CD1c-positive myeloid dendritic cell (primary cell): ENCODE measurements around the gene ZFAND3.
"Not testable (repeated sequence)": the region's sequence is repeated elsewhere in the genome, so short reads cannot be mapped to it uniquely, and the experiment has no call there.

Experiments used
- DNase-seq: peaks from one replicate; pipeline ENCODE4 v3.0.0-alpha.2; 2016; ENCODE audit errors: extremely low spot score

The ZFAND3 gene

DNA sequence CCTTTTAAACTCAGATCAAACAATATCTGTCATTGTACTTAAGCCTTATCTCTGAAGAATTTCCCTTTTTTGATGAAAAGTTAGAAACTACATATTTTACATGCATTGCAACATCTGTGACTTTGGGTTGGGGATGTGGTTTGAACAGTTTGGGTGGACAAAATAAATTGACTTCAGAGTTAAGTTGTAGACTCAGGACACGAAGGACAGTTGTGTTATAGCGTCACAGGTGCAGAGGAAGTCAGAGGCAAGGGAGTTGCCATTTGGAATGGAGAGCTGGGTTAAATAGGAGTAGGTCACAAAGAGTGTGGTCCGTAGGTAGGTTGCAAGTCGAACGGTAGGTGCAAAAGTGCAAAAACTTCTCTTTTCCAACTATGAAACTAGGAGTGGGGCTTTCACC is 46.0 kb downstream of the ZFAND3 start:
- peak; percentile 37 for DNase-seq

DNA sequence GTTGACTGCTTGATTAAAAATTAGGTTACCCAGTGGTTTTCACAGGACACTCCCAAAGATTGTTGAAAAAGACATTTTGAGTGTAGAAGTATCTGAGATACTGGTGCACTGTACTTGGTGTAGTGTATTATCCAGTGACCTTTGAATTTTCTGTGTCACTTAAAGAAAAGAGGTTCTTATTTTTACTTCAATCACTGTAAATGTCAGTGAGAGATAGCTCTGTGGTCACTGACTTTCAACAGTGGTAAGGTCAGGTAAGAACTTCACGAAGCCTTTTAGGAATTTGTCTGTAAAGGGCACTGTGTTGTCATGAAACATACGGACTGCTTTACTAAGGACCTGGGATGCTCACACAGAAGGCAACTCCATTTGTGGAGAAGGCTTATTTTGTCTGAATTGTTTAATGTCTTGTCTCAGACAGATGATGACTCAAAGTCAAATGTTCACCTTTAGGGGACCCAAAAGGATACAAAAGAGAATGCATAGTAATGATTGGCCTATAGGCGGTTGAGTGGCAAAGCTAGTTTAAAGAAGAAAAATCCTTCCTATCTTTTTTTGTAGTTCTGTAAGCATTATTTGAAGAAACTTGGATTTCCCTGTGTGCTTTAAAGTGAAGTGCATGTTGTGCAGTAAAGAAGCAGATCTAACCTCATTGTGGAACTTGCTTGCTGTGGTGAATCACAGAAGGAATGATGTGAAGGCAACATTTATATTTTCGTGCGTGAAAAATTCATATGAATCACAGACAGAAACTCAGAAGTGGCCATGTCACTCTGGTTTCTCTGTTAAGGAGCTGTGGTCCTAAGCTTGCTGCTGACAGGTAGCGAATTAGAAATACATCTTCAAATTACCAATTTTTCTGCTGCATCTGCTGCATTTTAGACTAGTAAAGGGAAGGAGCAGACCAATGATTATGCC is 47.3 kb downstream of the ZFAND3 start:
- peak; percentile 22 for DNase-seq

DNA sequence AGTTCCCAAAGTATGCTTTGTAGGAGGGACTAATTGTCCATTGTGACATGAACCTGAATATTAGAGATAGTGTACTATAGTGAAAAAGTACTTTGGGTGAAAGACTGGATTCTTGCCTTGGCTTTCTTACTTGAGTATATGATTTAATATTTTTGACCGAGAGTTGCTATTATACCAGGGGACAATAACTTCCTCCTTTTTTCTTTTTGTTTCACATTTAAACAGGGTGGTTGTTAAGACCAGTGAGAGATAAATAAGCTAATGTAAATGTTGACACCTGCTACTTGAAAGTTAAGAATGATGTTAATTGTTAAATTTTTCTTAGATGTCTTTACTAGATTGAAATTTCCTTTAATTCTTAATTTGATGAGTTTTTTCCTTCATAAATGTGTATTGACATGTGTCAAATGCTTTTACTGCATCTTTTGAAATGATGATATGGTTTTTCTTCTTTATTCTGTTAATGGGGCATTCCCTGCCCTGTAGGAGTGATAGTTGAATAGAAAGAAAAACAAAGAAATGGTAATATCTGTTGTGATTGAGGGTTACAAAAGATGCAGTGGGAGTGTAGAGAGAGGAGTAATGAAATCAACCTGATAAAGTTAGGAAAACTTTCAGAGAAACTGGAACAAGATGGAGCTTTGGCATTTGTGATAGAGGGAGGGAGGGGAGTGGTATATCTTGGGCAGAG is 48.4 kb downstream of the ZFAND3 start:
- no peak for DNase-seq

DNA sequence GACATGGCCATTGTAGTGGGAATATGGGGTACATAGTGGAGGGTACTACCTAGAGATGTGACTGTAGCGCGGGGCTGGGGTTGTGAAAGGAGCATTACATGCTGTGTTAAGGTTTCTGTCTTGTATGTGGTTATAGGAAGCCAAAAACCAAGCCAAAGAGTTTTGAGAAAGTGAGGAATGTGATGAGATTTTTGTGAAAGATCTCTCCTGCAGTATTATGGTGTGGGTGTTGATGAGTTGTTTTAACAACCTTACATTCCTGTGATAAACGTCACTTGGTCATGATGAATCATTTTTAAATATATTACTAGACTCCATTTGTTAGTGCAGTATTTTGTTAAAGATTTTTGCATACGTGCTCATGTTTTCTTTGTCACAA is 48.9 kb downstream of the ZFAND3 start:
- DNase-seq: no peak

DNA sequence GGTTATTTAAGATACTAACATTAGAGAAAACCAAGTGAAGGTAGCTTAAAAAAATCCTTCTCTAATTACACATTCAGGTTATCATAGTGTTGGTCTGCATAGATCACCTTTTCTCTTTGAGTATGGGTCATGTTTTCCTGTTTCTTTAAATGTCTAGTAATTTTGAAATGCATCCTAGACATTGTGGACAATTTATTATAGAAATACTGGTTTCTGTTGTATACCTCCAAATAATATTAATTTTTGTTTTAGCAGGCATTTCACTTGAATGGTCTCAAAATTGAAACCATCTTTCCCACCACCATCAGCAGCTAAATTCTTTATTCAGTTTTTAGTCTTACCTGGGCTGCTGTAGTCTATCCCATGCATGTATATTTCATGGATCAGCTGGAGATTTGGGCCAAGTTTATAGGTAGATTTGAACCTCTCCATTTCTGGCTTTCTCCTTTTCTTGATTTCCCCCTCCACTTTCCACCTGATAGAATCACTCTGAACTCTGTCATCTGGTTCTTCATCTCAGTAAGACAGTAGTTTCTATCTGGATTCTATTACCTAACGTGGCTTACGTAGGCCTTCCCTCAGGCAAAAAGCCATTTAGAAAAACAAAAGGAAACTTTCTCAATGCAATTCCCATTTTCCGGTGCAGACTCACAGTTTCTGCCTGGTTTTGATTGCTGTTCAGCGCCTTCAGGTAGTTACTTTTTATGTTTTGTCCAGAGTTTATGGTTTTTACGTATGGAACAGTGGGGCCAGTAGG is 52.3 kb downstream of the ZFAND3 start:
- DNase-seq: no peak

DNA sequence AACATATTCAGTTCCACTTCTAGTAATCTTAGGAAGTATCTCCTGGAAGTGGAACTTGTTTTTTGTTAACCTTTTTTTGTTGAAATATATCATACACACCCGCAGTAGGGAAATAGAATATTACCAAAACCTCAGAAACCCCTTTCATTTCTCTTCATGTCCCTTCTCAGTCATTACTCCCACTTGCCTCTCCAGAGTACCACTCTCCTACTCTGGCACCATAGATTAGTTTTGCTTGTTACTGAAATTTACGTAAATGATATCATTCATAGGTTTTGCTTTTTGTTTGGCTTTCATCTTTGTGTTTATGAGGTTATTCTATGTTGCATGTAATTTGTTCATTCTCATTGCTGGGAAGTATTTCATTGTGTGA is 52.8 kb downstream of the ZFAND3 start:
- DNase-seq: peak; percentile 13

DNA sequence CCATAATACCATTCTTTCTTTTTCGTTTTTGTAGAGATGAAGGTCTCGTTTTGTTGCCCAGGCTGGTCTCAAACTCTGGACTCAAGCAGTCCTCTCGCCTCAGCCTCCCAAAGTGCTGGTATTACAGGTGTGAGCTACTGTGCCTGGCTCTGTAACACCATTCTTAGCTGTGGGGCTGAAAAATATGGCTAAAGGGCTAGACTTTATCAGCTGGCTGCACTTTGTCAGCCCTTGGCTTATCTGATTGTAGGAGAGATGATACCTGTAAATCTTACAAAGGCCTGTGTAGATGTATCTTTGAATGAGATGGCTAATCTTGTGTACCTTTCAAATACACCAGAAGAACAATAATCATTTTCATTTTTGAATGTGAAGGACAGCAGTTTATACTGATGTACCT is 55.2 kb downstream of the ZFAND3 start:
- DNase-seq: no peak

DNA sequence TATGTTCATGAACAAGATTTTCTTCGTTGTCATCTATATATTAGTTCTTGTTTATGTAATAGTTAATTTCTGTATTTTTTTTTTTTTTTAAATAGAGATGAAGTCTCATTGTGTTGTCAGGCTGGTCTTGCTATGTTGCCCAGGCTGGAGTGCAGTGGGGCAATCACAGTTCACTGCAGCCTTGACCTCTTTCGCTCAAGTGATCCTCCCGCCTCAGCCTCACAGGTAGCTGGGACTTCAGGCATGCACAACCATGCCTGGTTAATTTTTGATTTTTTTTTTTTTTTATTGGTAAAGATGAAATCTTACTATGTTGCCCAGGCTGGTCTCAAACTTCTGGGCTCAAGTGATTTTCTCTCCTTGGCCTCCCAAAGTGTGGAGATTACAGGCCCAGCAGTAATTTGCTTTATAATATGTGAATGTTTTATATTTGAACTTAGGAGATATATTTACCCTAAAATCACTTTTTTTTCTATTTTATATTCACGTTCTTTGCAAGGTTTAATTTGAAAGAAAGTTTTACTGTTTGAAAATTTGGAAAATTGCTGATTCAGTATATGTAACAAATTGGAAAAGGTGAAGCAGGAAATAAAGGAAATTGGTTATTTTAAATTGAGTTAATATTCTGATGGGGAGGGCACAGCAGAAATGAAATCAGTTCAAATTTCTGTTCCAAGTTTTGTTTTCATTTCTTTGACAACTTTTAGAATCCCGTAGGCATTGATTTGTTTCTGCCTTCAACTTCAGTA is 56.2 kb downstream of the ZFAND3 start:
- no peak for DNase-seq

DNA sequence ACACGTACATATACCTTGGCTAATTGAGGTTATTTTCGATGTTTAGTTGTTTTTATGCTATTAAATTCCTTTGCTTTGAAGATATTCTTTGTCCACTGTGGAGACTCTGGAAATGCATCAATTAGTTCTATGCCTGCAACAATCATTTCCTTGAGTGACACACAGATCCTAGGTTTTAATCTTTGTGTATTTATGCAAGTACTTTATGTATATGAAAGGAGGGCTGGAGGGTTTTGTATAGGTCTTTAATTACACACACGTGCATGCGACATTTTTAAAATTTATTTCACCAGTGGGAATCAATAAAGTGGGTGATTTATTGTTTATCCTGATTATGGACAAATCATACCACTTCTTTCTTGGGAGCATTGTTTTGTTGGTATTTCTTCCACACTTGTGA is 57.3 kb downstream of the ZFAND3 start:
- DNase-seq: no peak

DNA sequence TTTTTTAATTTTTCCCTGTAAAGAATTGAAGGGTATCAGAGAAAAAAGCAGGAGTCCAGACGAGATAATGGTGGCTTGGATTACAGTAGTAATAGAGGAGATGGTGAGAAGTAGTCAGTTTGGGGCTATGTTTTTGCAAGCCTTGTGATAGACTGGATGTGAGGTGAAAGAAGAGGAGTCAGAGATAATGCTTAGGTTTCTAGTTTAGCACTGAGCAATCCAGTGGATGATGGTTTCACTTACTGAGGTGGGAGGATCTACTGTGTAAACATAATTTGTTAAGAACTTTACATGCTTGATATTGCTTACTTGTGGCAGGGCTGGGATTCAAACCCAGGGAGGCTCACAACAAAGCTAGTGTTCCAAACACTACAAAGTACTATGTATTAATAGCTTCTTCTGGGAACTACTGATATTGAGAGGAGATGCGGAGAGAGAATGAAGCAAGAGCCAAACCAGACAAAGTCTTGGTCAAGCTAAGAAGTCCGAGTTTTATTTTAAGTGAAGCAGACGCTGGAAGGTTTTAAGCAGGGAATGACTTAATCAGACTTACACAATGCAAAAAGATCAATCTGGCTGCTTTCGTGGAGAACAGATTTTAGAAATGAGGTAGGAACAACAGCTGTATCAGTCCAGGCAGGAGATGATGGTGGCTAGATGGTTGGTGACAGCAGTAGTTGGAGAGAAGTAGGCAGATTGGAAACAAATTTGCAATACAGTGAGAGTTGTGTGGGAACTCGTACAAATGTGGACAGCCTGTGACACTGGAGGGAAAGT is 58.0 kb downstream of the ZFAND3 start:
- DNase-seq: no peak

DNA sequence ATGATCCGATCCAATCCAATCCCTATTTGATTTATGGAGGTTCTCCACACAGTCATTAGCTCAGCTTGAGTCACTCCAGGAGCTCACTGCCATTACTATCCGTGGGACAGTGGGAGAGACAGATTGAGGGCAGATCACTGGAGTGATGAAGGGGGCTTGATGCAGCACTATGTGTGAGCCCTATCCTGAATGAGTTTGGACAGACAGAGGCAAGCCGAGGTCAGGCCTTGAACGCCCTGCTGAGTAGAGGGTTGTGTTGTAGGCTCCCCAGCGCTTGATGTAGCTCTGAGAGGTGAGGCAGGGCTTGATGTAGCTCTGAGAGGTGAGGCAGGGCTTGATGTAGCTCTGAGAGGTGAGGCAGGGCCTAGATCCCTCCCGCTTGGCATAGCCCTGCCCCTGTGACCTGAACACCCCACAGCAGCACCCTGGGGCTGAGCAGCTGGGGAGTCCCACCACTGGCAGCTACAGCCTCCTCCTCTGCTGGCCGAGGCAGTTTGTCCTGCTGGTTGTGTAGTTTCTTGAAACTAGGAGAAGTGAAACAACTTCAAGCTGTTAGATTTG is 58.7 kb downstream of the ZFAND3 start:
- DNase-seq: no peak

DNA sequence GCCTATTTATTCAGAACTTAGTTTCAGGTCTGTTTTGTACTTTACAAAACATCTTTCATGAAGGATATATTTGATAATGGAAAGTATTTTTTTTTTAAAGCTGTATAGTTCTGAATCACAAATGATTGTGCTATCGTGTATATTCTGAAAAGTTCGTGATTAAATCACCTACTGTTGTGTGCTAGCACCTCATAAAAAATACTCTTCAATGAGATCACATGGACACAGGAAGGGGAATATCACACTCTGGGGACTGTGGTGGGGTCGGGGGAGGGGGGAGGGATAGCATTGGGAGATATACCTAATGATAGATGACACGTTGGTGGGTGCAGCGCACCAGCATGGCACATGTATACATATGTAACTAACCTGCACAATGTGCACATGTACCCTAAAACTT is 61.1 kb downstream of the ZFAND3 start:
- DNase-seq: not testable (repeated sequence)

DNA sequence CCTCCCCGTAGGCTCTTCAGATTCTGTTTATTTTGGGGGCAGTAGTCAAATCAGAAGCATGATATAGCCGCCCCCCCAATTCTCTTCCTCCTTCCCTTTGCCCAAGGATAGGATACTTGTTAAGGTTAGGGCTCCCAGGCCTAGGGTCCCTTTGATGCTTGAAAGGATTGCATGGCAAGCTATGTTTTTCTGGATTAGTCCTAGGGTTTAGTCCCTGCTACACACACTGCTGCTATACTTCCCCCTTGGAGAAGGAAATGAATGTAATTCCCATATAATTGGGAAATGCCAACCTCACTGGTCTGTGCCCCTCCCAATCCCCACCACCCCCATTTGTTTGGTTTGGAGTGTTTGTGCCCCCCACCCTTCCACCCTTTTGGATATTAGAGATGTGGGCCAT is 62.8 kb downstream of the ZFAND3 start:
- DNase-seq: no peak

DNA sequence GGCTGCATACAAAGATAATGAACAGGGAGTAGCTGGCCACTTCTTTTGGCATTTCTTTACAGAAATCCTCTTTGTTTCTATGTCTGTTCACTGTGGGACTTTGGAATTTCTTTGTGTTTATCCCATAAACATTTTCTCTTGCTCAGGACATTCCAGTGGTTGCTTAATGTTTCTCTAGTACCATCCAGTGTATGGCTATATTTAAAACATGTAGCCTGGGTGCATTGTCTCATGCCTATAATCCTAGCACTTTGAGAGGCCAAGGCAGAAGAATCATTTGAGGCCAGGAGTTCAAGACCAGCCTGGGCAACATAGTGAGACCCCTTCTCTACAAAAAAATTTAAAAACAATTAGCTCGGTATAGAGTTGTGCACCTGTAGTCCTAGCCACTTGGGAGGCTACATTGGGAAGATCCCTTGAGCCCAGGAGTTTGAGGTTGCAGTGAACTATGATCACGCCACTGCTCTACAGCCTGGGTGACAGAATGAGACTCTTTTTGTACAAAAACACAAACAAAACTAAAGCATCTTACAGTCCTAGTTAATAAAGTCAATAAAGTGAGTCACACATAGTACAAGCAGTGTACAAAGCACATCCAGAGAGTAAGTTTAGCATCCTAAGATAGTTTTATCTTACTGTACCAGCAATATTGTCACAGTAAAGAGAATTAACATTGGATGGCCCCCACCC is 63.3 kb downstream of the ZFAND3 start:
- no peak for DNase-seq

DNA sequence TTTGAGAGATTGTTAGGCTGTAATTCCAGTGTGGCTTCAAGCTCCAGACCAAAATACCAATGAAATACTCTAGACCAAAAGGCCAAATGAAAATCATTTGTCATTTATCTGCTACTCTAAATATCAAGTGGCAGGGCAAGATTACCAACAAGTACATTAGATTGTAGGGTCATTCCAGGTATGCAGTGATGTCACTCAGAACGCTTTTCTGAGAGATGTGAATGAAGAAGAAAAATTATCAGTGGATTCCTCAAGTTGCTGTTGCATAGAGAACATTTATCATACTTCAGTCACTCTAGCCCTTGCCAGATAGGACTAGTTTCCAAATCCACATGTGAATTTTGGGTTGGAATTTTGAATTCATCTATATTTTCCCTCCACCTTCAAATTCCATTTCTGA is 65.0 kb downstream of the ZFAND3 start:
- DNase-seq: no peak

DNA sequence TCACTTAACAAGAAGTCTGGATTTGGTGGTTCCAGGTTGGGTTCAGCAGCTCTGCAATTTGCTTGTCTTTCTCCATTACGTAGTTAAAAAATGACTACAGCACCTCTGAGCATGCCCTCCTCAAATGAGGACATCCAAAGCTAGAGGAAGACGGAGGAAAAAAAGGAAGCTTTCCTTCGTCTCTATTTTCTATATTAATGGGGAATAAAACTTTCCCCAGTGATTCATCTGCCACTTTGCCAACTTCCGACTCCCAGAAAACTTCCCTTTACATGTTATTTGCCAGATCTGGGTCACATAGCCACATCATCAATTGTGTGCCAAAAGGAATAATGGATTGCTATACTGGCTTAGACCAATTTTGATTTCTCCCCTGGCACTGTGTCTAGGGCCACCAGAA is 69.5 kb downstream of the ZFAND3 start:
- DNase-seq: peak; percentile 72

DNA sequence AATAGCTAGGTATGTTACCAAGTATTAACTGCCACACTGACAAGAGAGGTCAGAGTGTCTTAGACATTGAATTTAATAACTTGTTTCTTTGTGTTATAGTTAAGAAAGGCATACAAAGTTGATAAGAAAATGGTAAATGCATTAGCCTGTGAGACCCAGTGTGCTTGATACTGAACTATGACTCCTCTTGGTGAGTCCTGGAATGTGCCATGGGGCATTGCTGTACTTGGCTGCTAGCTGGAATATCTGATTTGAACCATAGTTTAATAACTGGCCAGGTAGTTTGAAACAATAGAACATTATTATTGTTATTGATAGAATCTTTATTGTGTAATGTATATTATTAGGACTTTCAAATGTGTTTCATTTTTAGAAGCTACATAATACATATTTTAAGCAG is 70.0 kb downstream of the ZFAND3 start:
- no peak for DNase-seq

DNA sequence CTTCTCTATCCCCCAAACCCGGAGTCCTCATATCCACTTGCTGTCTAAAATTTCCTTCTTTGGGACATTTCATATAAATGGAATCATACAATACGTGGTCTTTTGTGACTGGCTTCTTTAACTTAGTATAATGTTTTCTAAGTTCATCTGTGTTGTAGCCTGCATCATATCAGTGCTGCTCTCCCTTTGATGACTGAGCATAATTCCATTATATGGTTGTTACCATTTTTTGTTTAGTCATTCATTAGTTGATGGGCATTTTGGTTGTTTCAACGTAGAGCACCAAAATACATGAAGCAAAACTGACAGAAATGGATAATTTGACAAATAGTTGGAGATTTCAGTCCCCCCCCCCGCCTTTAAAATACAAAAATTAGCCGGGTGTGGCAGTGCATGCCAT is 71.5 kb downstream of the ZFAND3 start:
- no peak for DNase-seq

DNA sequence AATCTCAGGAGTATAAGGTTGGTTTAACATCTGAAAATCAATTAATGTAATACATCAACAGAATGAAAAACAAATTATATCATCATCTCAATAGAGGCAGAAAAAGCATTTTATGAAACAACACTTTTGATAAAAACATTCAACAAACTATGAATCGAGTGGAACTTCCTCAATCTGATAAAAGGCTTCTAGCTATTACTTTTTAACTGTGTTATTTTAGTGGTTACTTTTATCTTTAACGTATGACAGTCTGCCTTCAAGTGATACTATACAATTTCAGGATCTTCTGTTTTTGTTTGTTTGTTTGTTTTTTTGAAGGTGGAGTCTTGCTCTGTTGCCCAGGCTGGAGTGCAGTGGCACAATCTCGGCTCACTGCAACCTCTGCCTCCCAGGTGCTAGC is 73.7 kb downstream of the ZFAND3 start:
- no peak for DNase-seq

DNA sequence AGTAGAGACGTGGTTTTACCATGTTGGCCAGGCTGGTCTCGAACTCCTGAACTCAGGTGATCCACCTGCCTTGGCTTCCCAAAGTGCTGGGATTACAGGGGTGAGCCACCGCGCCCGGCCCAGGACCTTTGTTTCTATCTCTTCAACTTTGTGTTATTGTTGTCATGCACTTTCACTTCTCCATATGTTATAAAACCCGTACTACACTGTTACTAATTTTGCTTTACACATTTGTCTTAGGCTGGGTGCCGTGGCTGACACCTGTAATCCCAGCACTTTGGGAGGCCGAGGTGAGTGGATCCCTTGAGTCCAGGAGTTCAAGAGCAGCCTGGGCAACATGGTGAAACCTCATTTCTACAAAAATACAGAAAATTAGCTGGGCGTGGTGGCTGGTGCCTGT is 74.2 kb downstream of the ZFAND3 start:
- peak; percentile 7 for DNase-seq
